ENCODE results near the gene ADAMTSL2.

DNA sequence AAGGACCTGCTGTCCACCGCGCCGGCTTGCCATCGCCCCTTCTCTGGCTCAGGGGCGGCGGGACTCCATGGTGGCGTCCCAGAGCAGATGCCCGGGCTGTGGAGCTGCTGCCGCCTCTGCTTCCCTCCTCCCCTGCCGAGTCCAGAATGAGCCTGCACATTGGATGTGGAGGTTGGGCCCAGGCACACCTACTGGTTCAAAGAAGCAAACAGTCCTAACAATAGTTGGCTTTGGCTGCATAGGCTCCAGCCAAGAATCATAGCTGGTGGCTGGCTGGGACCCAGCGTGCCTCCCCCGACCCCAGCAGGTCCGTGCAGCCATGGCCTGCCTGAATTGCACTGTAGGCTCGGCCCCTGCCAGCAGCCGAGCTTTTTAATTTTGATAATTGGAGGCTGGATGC, 25.8 kb downstream of the ADAMTSL2 start:
- TF ChIP-seq, protein P1, sequence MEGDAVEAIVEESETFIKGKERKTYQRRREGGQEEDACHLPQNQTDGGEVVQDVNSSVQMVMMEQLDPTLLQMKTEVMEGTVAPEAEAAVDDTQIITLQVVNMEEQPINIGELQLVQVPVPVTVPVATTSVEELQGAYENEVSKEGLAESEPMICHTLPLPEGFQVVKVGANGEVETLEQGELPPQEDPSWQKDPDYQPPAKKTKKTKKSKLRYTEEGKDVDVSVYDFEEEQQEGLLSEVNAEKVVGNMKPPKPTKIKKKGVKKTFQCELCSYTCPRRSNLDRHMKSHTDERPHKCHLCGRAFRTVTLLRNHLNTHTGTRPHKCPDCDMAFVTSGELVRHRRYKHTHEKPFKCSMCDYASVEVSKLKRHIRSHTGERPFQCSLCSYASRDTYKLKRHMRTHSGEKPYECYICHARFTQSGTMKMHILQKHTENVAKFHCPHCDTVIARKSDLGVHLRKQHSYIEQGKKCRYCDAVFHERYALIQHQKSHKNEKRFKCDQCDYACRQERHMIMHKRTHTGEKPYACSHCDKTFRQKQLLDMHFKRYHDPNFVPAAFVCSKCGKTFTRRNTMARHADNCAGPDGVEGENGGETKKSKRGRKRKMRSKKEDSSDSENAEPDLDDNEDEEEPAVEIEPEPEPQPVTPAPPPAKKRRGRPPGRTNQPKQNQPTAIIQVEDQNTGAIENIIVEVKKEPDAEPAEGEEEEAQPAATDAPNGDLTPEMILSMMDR (IDR thresholded peaks at IDR 0.05), result no peak
- TF ChIP-seq EP300 (IDR thresholded peaks at IDR 0.05), result no peak
- no peak for TF ChIP-seq POLR2A (IDR thresholded peaks at IDR 0.05)

All from tibial nerve (tissue), 4 donors.